Activated T-helper 1 cell treated with anti-CD3 and anti-CD28 coated beads, Interleukin-2, amount 50 U/mL, for 16 hours (primary cell): Measurements from ENCODE around the gene PLCH1.

Source experiments
- DNase-seq, 2 donors: peaks; one replicate each; pipeline ENCODE4 v3.0.0-alpha.2; 2020; ENCODE audit warnings: low read depth in 1 of 2, low spot score in 1 of 2

PLCH1 gene

GRCh38 chr3:155390351-155390750, 354.5 kb downstream of the PLCH1 start:
- no peak for DNase-seq

GRCh38 chr3:155388417-155388816, 356.5 kb downstream of the PLCH1 start:
- no peak for DNase-seq

GRCh38 chr3:155387571-155387970, 357.3 kb downstream of the PLCH1 start:
- DNase-seq = no peak

GRCh38 chr3:155386919-155387318, 358.0 kb downstream of the PLCH1 start:
- DNase-seq = no peak

GRCh38 chr3:155385896-155386625, 358.8 kb downstream of the PLCH1 start:
- no peak for DNase-seq

- DNase-seq = no peak
Observed at GRCh38 chr3:155382396-155383042, 362.4 kb downstream of the PLCH1 start.

GRCh38 chr3:155377847-155378246, 367.0 kb downstream of the PLCH1 start:
- DNase-seq = no peak

GRCh38 chr3:155377071-155377470, 367.8 kb downstream of the PLCH1 start:
- DNase-seq = no peak

- no peak for DNase-seq
Observed at GRCh38 chr3:155372281-155372680, 372.6 kb downstream of the PLCH1 start.

- no peak for DNase-seq
Observed at GRCh38 chr3:155370764-155371503, 373.9 kb downstream of the PLCH1 start.

- no peak for DNase-seq
Observed at GRCh38 chr3:155370198-155370597, 374.7 kb downstream of the PLCH1 start.

- DNase-seq = no peak
Observed at GRCh38 chr3:155369735-155370134, 375.1 kb downstream of the PLCH1 start.

- DNase-seq = no peak
Observed at GRCh38 chr3:155369244-155369643, 375.6 kb downstream of the PLCH1 start.

- DNase-seq = no peak
Observed at GRCh38 chr3:155368786-155369185, 376.1 kb downstream of the PLCH1 start.

- no peak for DNase-seq
Observed at GRCh38 chr3:155367506-155367905, 377.4 kb downstream of the PLCH1 start.

GRCh38 chr3:155365178-155365783, 379.6 kb downstream of the PLCH1 start:
- no peak for DNase-seq

GRCh38 chr3:155364492-155364891, 380.4 kb downstream of the PLCH1 start:
- no peak for DNase-seq

GRCh38 chr3:155363690-155364070, 381.2 kb downstream of the PLCH1 start:
- no peak for DNase-seq

GRCh38 chr3:155362808-155363689, 381.8 kb downstream of the PLCH1 start:
- DNase-seq = no peak

GRCh38 chr3:155360281-155360680, 384.6 kb downstream of the PLCH1 start:
- DNase-seq = no peak
